Testis (tissue), 3 donors: ENCODE results near the gene LCK. TPM values are rescaled to one million over a fixed set of nuclear protein-coding genes. Genes with fewer than 3 reads are reported as not detected.
A peak's percentile ranks its signal among the peaks of the same experiment; 100 is the strongest.

Experiments
- DNase-seq: peaks from one replicate; pipeline ENCODE4 v3.0.0-alpha.2; 2019
- H3K27ac ChIP-seq, 2 donors: fragments of 200-600 bp; sonication (generic); one replicate each; pipeline ENCODE4 v1.5.1; 2019
- H3K27me3 ChIP-seq: fragments of 200-600 bp; sonication (generic); one replicate; pipeline ENCODE4 v1.5.1; 2019
- H3K36me3 ChIP-seq: fragments of 200-600 bp; sonication (generic); one replicate; pipeline ENCODE4 v1.5.1; 2017; ENCODE audit warnings: low read depth; ENCODE audit errors: missing control alignments
- H3K4me1 ChIP-seq: fragments of 200-600 bp; sonication (generic); one replicate; pipeline ENCODE4 v1.5.1; 2019
- H3K4me3 ChIP-seq, 2 donors: fragments of 200-600 bp; sonication (generic); one replicate each; pipeline ENCODE4 v1.5.1; 2017 to 2019
- H3K9me3 ChIP-seq: fragments of 200-600 bp; sonication (generic); one replicate; pipeline ENCODE4 v1.5.1; 2017
- CTCF ChIP-seq, 3 experiments: fragments of 450-650 bp in 2 of 3; fragments of 200-600 bp in 1 of 3; sonication (generic) in 1 of 3; IDR thresholded peaks; one replicate each; pipeline ENCODE4 v1.5.1; 2016 to 2019; ENCODE audit warnings: antibody characterized with exemption in 3 of 3, mild to moderate bottlenecking in 2 of 3, moderate library complexity in 1 of 3
- POLR2A ChIP-seq: fragments of 450-650 bp; IDR thresholded peaks from one replicate; pipeline ENCODE4 v1.6.1; 2017; ENCODE audit warnings: antibody characterized with exemption, mild to moderate bottlenecking, moderate library complexity
- WGBS, 2 donors: methylation state at CpG; one replicate each; pipeline ENCODE4 v1.1.5; 2018; 5-methylcytosine and 5-hydroxymethylcytosine counted together
- intact Hi-C: fragments of 100-400 bp; cut with DNase I; formaldehyde crosslinking; loops from one replicate; pipeline ENCODE4 v1.15.1; 2023; ENCODE audit warnings: low total_unique reads
- polyA plus RNA-seq: library from polyadenylated mRNA; stranded (reverse); fragments of 350-450 nt; fragmentation: Illumina TruSeq; extraction: RNeasy Lipid Tissue Mini Kit (QIAGEN cat#74804); gene quantifications from one replicate; pipeline ENCODE4 v1.2.3, GENCODE V29; 2014; ENCODE audit warnings: low read depth, low replicate concordance; ENCODE audit not compliant: insufficient read depth
- total RNA-seq, 2 donors: library from RNA; depleted of rRNA; stranded (reverse); fragments of >200 nt; gene quantifications; one replicate each; pipeline ENCODE4 v1.2.3, GENCODE V29; 2016

The LCK gene
- total and polyA plus RNA-seq, 3 donors from 2014 or later, result 0.79 to 4.3 (median 3.2) TPM

GRCh38 chr1:32242341-32242851, 8.7 kb upstream of the LCK start:
- peak; percentile 28 for DNase-seq
- no peak overlapping the region for H3K27ac ChIP-seq

GRCh38 chr1:32246888-32247273, 4.2 kb upstream of the LCK start, which contains the start of gene FAM167B:
Gene FAM167B, plus strand, starts transcription at chr1:32247222. Its CDS starts 200 bp downstream, at chr1:32247422.
- Histone ChIP-seq H3K27me3 (no peaks in the 10 kb centered on the region), H3K36me3 (no peaks in the 10 kb centered on the region), H3K9me3 (no peaks in the 10 kb centered on the region), H3K4me3 (peak within 1 kb of the TSS in 1 of 2 donors; percentile 27), H3K4me1 (peaks cover 37% of the 10 kb centered on the region), H3K27ac (peak within 1 kb of the TSS; percentile 18 to 52)
- intact Hi-C loops, result loop anchor here (10.0 kb wide), 1 partner anchor 88 kb away; the partner anchor contains the start of gene MARCKSL1
- TF ChIP-seq CTCF (IDR thresholded peaks at IDR 0.05) (no peak), POLR2A (no peak)
- WGBS, 2 donors, result 60 to 68% methylated on average over 3 of the region's 3 CpGs
- DNase-seq, result peak; percentile 42

More at GRCh38 chr1:32242341-32242851, 8.7 kb upstream of the LCK start:
- H3K27me3 ChIP-seq, result no peaks in the 10 kb centered on the region
- no peaks in the 10 kb centered on the region for H3K9me3 ChIP-seq
- peaks cover 24% of the 10 kb centered on the region for H3K4me1 ChIP-seq
- intact Hi-C loops, result loop anchor here (10.0 kb wide), 1 partner anchor 92 kb away; the partner anchor contains the start of gene MARCKSL1
- no peaks in the 10 kb centered on the region for H3K36me3 ChIP-seq
- WGBS, 2 donors, result 30% methylated on average over 5 to 7 of the region's 7 CpGs
- TF ChIP-seq CTCF (IDR thresholded peaks at IDR 0.05) (no peak), POLR2A (no peak)
- no peak overlapping the region for H3K4me3 ChIP-seq

GRCh38 chr1:32247452-32247851, 3.6 kb upstream of the LCK start:
- Histone ChIP-seq H3K9me3 (no peaks in the 10 kb centered on the region), H3K4me3 (no peak overlapping the region), H3K27me3 (no peaks in the 10 kb centered on the region), H3K36me3 (no peaks in the 10 kb centered on the region), H3K27ac (peak overlapping the region; percentile 18 to 52), H3K4me1 (peaks cover 40% of the 10 kb centered on the region)
- no peak for DNase-seq
- TF ChIP-seq POLR2A, result no peak
- TF ChIP-seq CTCF (IDR thresholded peaks at IDR 0.05), result no peak
- intact Hi-C loops, result loop anchor here (10.0 kb wide), 1 partner anchor 87 kb away; the partner anchor contains the start of gene MARCKSL1
- WGBS, 2 donors, result 64 to 81% methylated on average over 8 to 11 of the region's 12 CpGs

GRCh38 chr1:32247983-32248889, 2.8 kb upstream of the LCK start:
- intact Hi-C loops, result loop anchor here (10.0 kb wide), 1 partner anchor 87 kb away; the partner anchor contains the start of gene MARCKSL1

More at GRCh38 chr1:32247983-32248889, 2.8 kb upstream of the LCK start:
- WGBS, 2 donors, result 11 to 13% methylated on average over 18 to 25 of the region's 31 CpGs
- Histone ChIP-seq H3K36me3 (no peaks in the 10 kb centered on the region), H3K4me1 (peaks cover 40% of the 10 kb centered on the region), H3K27ac (peak overlapping the region; percentile 18 to 52), H3K4me3 (peak overlapping the region in 1 of 2 donors; percentile 27), H3K9me3 (no peaks in the 10 kb centered on the region), H3K27me3 (no peaks in the 10 kb centered on the region)
- TF ChIP-seq CTCF (IDR thresholded peaks at IDR 0.05) (peak; percentile 29 to 77 (median 66)), POLR2A (no peak)
- peak; percentile 93 for DNase-seq
